Cardiac muscle cell (in vitro differentiated cells and primary cell): ENCODE data around the gene CASZ1. TPM values are rescaled to one million over a fixed set of nuclear protein-coding genes. Genes with fewer than 3 reads are reported as not detected.

ENCODE experiments used
- DNase-seq, 2 donors: peaks; one replicate each; pipeline versions ENCODE4 v3.0.0 to v3.0.0-alpha.2; 2010 to 2017; ENCODE audit warnings: low read depth in 1 of 2, low spot score in 1 of 2
- H3K27ac ChIP-seq: fragments of 200-600 bp; sonication (generic); 2 replicates; pipeline ENCODE4 v1.5.1; 2016
- H3K27me3 ChIP-seq: fragments of 200-600 bp; sonication (generic); 2 replicates; pipeline ENCODE4 v1.6.0; 2016; ENCODE audit warnings: control low read depth
- H3K36me3 ChIP-seq: fragments of 200-600 bp; sonication (generic); 2 replicates; pipeline ENCODE4 v1.5.1; 2016; ENCODE audit warnings: control low read depth
- H3K4me1 ChIP-seq: fragments of 200-600 bp; sonication (generic); 2 replicates; pipeline ENCODE4 v1.8.1; 2017; ENCODE audit warnings: low read depth, mild to moderate bottlenecking, mixed run types
- H3K4me3 ChIP-seq: fragments of 200-600 bp; sonication (generic); 2 replicates; pipeline ENCODE4 v1.5.1; 2016; ENCODE audit warnings: mild to moderate bottlenecking
- H3K9me3 ChIP-seq: fragments of 200-600 bp; sonication (generic); 2 replicates; pipeline ENCODE4 v1.5.1; 2017; ENCODE audit warnings: low read depth, mild to moderate bottlenecking, control low read depth
- CTCF ChIP-seq: IDR thresholded peaks from 2 replicates; pipeline ENCODE4 v1.5.1; 2012; ENCODE audit warnings: low read depth, mild to moderate bottlenecking, low read length
- polyA plus RNA-seq: library from polyadenylated mRNA; unstranded; fragments of >200 nt; fragmentation: Nextera tagmentation; extraction: Ambion mirVana; gene quantifications from 2 replicates; pipeline ENCODE4 v1.2.1, GENCODE V29; 2016
- total RNA-seq: library from RNA; depleted of rRNA; stranded (reverse); fragments of >200 nt; gene quantifications from 2 replicates; pipeline ENCODE4 v1.2.3, GENCODE V29; 2016

Gene CASZ1
- total and polyA plus RNA-seq, 2 experiments from 2014 or later = 53.5 to 87.3 TPM

DNA sequence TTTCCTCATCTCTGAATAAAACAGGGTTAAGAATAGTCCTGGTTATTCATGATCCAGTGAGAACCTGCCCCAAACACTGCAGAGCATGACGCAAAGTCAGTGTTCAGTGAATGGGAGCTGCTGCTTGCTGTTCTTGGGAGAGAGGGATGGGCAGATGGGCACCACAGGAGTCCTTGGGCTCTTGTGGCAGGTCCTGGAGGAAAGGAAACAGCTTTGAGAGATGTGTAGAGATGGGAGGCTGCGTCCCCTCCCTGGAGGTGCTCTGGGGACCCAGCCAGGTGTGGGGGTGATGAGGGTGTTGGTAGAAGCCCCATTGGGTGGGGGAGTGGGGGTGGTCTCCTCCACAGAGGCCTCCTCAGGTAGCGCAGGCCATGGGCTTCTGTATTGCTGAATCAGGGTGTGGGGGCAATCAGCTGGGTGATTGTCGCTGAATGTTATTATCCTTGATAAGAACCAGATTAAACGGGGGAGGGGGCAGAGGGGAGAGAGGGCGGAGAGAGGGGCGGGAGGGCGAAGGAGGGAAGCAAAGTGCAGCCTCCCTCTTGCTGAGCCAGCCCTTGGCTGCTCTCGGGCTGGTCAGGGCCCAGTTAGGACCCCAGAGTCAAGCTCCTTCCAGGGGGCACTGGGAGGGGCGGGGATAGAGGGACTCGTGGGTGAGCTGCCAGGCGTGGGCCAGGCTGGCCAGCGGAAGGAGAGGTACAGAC, 22.9 kb upstream of the CASZ1 start:
- no peaks in the 10 kb centered on the region for H3K27me3 ChIP-seq
- no peak for TF ChIP-seq CTCF
- DNase-seq = no peak

GRCh38 chr1:10818262-10819197, 22.1 kb upstream of the CASZ1 start:
- Histone ChIP-seq H3K27me3 (no peaks in the 10 kb centered on the region), H3K4me1 (peaks cover 29% of the 10 kb centered on the region), H3K4me3 (no peak overlapping the region), H3K9me3 (no peaks in the 10 kb centered on the region), H3K27ac (peak overlapping the region; percentile 99), H3K36me3 (no peaks in the 10 kb centered on the region)
- no peak for DNase-seq
- no peak for TF ChIP-seq CTCF

More for the DNA sequence above, 22.9 kb upstream of the CASZ1 start:
- H3K9me3 ChIP-seq = no peaks in the 10 kb centered on the region
- H3K36me3 ChIP-seq = no peaks in the 10 kb centered on the region
- peaks cover 32% of the 10 kb centered on the region for H3K4me1 ChIP-seq
- H3K4me3 ChIP-seq = no peak overlapping the region
- H3K27ac ChIP-seq = peak overlapping the region; percentile 99

- Histone ChIP-seq H3K4me3 (no peak overlapping the region), H3K4me1 (peaks cover 29% of the 10 kb centered on the region), H3K36me3 (no peaks in the 10 kb centered on the region), H3K9me3 (no peaks in the 10 kb centered on the region), H3K27me3 (no peaks in the 10 kb centered on the region), H3K27ac (peak overlapping the region; percentile 38)
- no peak for DNase-seq
- no peak for TF ChIP-seq CTCF
These were observed 20.4 kb upstream of the CASZ1 start for GRCh38 chr1:10816743-10817369.

GRCh38 chr1:10816233-10816632, 19.8 kb upstream of the CASZ1 start:
- no peak overlapping the region for H3K27ac ChIP-seq
- no peaks in the 10 kb centered on the region for H3K27me3 ChIP-seq
- H3K36me3 ChIP-seq = no peaks in the 10 kb centered on the region
- H3K4me3 ChIP-seq = no peak overlapping the region
- no peak for DNase-seq
- no peak for TF ChIP-seq CTCF
- H3K4me1 ChIP-seq = peaks cover 26% of the 10 kb centered on the region
- no peaks in the 10 kb centered on the region for H3K9me3 ChIP-seq

- no peak for TF ChIP-seq CTCF
- no peak overlapping the region for H3K27ac ChIP-seq
These were observed 19.4 kb upstream of the CASZ1 start for GRCh38 chr1:10815858-10816195.

More at GRCh38 chr1:10815858-10816195, 19.4 kb upstream of the CASZ1 start:
- Histone ChIP-seq H3K9me3 (no peaks in the 10 kb centered on the region), H3K4me1 (peaks cover 22% of the 10 kb centered on the region), H3K36me3 (no peaks in the 10 kb centered on the region), H3K27me3 (no peaks in the 10 kb centered on the region), H3K4me3 (no peak overlapping the region)
- DNase-seq = no peak
